Adrenal gland (tissue), 5 donors: Measurements from ENCODE around the gene CLDN16.

ENCODE experiments used
- POLR2A ChIP-seq, 2 donors: fragments of 450-650 bp; IDR thresholded peaks; one replicate each; pipeline ENCODE4 v1.6.1; 2017; ENCODE audit warnings: antibody characterized with exemption in 2 of 2, mild to moderate bottlenecking in 2 of 2, moderate library complexity in 1 of 2
- TF ChIP-seq, protein P1 (sequence below), 6 experiments: fragments of 450-650 bp in 4 of 6; fragments of 200-600 bp in 2 of 6; sonication (generic) in 1 of 6; IDR thresholded peaks; 1 replicate in 5 of 6; 2 replicates in 1 of 6; pipeline versions ENCODE4 v1.5.1 to v1.8.0; 2016 to 2021; ENCODE audit warnings: antibody characterized with exemption in 6 of 6, mild to moderate bottlenecking in 2 of 6, moderate library complexity in 1 of 6
- donor health status: DM: no; HTN: no; CAD: no.

DNA sequence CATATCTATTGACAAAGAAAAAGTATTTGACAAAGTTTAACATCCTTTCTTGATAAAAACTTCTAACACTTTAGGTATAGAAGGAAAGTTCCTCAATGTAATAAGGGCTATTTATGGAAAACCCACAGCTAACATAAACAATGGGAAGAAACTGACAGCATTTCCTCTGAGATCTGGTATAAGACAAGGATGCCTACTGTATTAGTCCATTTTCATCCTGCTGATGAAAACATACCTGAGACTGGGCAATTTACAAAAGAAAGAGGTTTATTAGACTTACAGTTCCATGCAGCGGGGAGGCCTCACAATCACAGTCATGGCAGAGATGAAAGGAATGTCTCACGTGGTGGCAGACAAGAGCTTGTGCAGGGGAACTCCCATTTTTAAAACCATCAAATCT, 47.9 kb upstream of the CLDN16 start:
- TF ChIP-seq, protein P1, sequence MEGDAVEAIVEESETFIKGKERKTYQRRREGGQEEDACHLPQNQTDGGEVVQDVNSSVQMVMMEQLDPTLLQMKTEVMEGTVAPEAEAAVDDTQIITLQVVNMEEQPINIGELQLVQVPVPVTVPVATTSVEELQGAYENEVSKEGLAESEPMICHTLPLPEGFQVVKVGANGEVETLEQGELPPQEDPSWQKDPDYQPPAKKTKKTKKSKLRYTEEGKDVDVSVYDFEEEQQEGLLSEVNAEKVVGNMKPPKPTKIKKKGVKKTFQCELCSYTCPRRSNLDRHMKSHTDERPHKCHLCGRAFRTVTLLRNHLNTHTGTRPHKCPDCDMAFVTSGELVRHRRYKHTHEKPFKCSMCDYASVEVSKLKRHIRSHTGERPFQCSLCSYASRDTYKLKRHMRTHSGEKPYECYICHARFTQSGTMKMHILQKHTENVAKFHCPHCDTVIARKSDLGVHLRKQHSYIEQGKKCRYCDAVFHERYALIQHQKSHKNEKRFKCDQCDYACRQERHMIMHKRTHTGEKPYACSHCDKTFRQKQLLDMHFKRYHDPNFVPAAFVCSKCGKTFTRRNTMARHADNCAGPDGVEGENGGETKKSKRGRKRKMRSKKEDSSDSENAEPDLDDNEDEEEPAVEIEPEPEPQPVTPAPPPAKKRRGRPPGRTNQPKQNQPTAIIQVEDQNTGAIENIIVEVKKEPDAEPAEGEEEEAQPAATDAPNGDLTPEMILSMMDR (IDR thresholded peaks at IDR 0.05): no peak
- TF ChIP-seq POLR2A (IDR thresholded peaks at IDR 0.05): no peak
